ENCODE data around the gene NRF1.

GRCh38 chr7:129664029-129665012 is 52.8 kb downstream of the NRF1 start:
- TF ChIP-seq UBTF (CRISPR knock-in tag; IDR thresholded peaks at IDR 0.05) (no peak), NFE2L2 (IDR thresholded peaks at IDR 0.05; ENCODE audit: low read length) (no peak), RORA (CRISPR knock-in tag; IDR thresholded peaks at IDR 0.05) (no peak)
- TF ChIP-seq, protein P1, sequence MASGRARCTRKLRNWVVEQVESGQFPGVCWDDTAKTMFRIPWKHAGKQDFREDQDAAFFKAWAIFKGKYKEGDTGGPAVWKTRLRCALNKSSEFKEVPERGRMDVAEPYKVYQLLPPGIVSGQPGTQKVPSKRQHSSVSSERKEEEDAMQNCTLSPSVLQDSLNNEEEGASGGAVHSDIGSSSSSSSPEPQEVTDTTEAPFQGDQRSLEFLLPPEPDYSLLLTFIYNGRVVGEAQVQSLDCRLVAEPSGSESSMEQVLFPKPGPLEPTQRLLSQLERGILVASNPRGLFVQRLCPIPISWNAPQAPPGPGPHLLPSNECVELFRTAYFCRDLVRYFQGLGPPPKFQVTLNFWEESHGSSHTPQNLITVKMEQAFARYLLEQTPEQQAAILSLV (CRISPR knock-in tag; IDR thresholded peaks at IDR 0.05; ENCODE audit: borderline replicate concordance) = no peak
